Activated CD8-positive, alpha-beta memory T cell treated with anti-CD3 and anti-CD28 coated beads, Interleukin-2, amount 10 ng/mL, durations not matched to agents 7 days and 5 days (primary cell): Measurements from ENCODE around the gene BUB1B. TPM values are rescaled to one million over a fixed set of nuclear protein-coding genes. Genes with fewer than 3 reads are reported as not detected.

Experiments used
- ATAC-seq: fragments of 150-1000 bp; cut with Tn5 transposase; one replicate; pipeline ENCODE4 v1.10.0; 2021; ENCODE audit warnings: moderate library complexity
- CTCF ChIA-PET: fragments of 350-600 bp; sonication (Branson Sonifier 250); formaldehyde crosslinking; loops from one replicate; lab custom pipeline; 2021; ENCODE audit warnings: antibody characterized with exemption; lab: Charles Lee
- DNase-seq: peaks from one replicate; pipeline ENCODE4 v3.0.0-alpha.2; 2020
- H3K27ac Mint-ChIP-seq: one replicate; pipeline ENCODE4 v1.8.0; 2021; ENCODE audit warnings: mild to moderate bottlenecking, mixed read lengths
- H3K27me3 Mint-ChIP-seq: one replicate; pipeline ENCODE4 v1.8.0; 2021; ENCODE audit warnings: mixed read lengths
- H3K36me3 Mint-ChIP-seq: one replicate; pipeline ENCODE4 v1.8.0; 2021; ENCODE audit warnings: mild to moderate bottlenecking, mixed read lengths
- H3K4me1 Mint-ChIP-seq: one replicate; pipeline ENCODE4 v1.8.0; 2021; ENCODE audit warnings: mixed read lengths
- H3K4me3 Mint-ChIP-seq: one replicate; pipeline ENCODE4 v1.8.0; 2021; ENCODE audit warnings: mild to moderate bottlenecking, moderate library complexity, mixed read lengths
- H3K9me3 Mint-ChIP-seq: one replicate; pipeline ENCODE4 v1.8.0; 2022; ENCODE audit warnings: low read depth, mixed read lengths
- total RNA-seq, 2 experiments: library from RNA; stranded (reverse); gene quantifications; one replicate each; pipeline ENCODE4 v1.2.3, GENCODE V29; 2021

BUB1B gene
- total RNA-seq, 2 experiments from 2014 or later: 89.5 to 107 TPM

DNA sequence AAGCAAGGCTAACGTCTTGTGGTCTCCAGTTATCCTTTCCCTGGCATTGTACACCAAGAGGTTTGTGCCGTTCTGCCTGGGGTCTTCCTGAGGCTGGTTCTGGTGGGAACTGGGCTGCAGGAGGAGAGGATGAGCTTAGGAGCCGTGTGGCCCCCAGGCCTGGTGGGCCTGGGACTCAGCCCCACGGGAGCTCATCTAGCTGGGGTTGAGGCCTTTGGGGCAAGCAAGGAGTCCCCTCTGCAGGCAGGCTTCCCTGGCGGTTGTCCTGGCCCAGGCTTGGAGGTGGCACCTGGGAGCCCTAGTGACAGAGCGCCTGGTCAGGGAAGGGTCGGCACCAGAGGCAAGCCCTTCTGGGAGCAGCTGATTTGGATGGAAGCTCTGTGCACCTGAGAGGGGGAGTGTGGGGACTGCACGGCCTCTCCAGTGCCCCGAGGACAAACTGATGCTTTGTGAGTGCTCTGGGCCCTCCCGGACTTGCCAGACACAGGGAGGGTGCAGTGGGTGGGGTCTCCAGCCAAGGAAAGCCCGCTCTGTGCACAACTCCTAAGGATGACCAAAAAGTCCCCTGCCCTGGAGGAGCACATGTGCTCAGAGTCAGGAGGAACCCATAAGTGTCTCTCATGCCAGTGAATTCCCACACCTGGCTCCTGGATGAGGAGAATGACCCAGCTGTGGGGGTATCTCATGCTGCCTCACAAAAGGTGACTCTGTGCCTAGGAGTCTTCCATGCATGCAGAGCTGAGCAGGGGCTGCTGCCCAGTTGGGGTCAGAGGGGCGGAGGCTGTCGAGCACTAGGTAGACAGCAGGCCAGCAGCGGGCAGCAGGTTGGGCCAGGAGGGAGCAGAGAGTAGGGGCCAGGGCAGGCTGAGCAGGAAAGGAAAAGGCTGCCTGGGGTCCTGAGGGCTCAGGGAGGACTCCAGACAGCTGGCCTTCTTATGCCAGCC lies 80.7 kb downstream of the BUB1B start:
- no peak overlapping the region for H3K27ac Mint-ChIP-seq
- CTCF ChIA-PET: interaction anchor here (0.7 to 4.3 kb wide), 6 partner anchors 12 to 38 kb away, joined by 3 to 25 read pairs (median 4); no protein-coding TSS in a partner anchor
- ATAC-seq: no peak
- no peaks in the 10 kb centered on the region for H3K9me3 Mint-ChIP-seq
- no peak overlapping the region for H3K4me3 Mint-ChIP-seq
- peaks cover 28% of the 10 kb centered on the region for H3K27me3 Mint-ChIP-seq
- peaks cover 14% of the 10 kb centered on the region for H3K4me1 Mint-ChIP-seq
- DNase-seq: no peak
- H3K36me3 Mint-ChIP-seq: no peaks in the 10 kb centered on the region

- Mint-ChIP-seq H3K36me3 (no peaks in the 10 kb centered on the region), H3K27me3 (peaks cover 28% of the 10 kb centered on the region), H3K4me3 (no peak overlapping the region), H3K9me3 (no peaks in the 10 kb centered on the region), H3K4me1 (peaks cover 14% of the 10 kb centered on the region), H3K27ac (no peak overlapping the region)
- DNase-seq (no peak), ATAC-seq (no peak)
- CTCF ChIA-PET: interaction anchor here (1.1 to 1.7 kb wide), 3 partner anchors 25 to 32 kb away, joined by 3 to 4 read pairs (median 4); no protein-coding TSS in a partner anchor
Measured at GRCh38 chr15:40242213-40242599, 81.3 kb downstream of the BUB1B start.

DNA sequence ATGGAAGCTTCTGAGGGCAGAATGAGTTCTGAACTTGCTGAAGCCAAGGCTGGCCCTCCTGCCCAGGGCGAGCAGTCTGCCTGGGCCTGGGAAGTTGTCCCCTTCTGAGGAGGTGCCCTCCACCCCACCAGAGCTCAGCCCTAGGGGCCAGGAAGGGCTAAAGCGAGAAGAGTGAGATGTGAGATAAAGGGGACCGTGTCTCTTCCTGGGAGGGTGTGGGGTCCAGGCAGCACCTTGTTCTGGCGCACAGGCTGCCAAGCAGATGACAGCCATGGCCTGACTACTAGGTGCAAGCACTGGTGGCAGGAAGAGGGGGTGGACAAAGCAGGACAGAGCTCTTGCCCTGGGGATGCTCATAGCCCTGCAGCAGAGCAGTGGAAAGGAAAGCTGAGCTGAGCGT lies 81.7 kb downstream of the BUB1B start:
- no peaks in the 10 kb centered on the region for H3K36me3 Mint-ChIP-seq
- CTCF ChIA-PET: interaction anchor here (1.1 to 1.7 kb wide), 3 partner anchors 26 to 32 kb away, joined by 3 to 4 read pairs (median 3); no protein-coding TSS in a partner anchor
- DNase-seq (no peak), ATAC-seq (no peak)
- H3K4me1 Mint-ChIP-seq: peaks cover 14% of the 10 kb centered on the region
- no peaks in the 10 kb centered on the region for H3K9me3 Mint-ChIP-seq
- no peak overlapping the region for H3K4me3 Mint-ChIP-seq
- no peak overlapping the region for H3K27ac Mint-ChIP-seq
- H3K27me3 Mint-ChIP-seq: peaks cover 27% of the 10 kb centered on the region

GRCh38 chr15:40243126-40243810 lies 82.4 kb downstream of the BUB1B start:
- DNase-seq: no peak
- Mint-ChIP-seq H3K27ac (no peak overlapping the region), H3K9me3 (no peaks in the 10 kb centered on the region), H3K4me1 (peaks cover 11% of the 10 kb centered on the region), H3K4me3 (no peak overlapping the region), H3K36me3 (no peaks in the 10 kb centered on the region), H3K27me3 (peaks cover 20% of the 10 kb centered on the region)
- CTCF ChIA-PET: interaction anchor here (1.1 to 1.3 kb wide), 2 partner anchors 30 to 32 kb away, joined by 3 read pairs; no protein-coding TSS in a partner anchor
- no peak for ATAC-seq

DNA sequence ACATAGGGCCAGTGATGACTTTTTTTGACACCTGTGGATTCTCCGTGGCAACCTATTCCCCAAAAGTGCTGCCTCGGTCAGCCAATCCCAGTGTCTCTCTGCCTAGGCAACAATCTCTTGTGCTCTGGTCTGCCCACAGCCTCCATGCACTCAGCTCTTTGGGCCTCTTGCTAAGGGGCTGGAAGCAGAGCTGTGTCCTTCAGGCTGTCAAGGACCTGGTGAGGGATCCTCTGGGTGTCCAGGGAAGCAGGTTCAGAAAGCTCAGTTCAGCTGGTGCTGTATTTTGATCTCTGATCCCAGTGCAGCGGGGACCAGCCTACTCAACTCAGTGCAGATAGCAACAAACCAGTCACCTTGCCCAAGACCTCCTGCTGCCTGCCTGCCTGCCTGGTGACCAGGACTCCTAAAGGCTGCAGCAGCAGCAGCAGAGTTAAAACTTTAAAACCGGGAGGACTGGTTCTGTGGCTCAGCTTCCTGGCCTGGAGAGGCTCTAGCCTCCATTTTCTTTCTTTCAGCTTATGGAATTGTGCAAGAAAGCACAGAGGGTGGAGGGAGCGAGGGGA lies 84.2 kb downstream of the BUB1B start:
- Mint-ChIP-seq H3K4me1 (peaks cover 6% of the 10 kb centered on the region), H3K9me3 (no peaks in the 10 kb centered on the region), H3K36me3 (no peaks in the 10 kb centered on the region), H3K27me3 (peaks cover 8% of the 10 kb centered on the region), H3K27ac (no peak overlapping the region), H3K4me3 (no peak overlapping the region)
- no peak for DNase-seq
- CTCF ChIA-PET: interaction anchor here (0.9 to 1.7 kb wide), 3 partner anchors 11 to 29 kb away, joined by 3 to 6 read pairs (median 3); no protein-coding TSS in a partner anchor
- ATAC-seq: no peak

DNA sequence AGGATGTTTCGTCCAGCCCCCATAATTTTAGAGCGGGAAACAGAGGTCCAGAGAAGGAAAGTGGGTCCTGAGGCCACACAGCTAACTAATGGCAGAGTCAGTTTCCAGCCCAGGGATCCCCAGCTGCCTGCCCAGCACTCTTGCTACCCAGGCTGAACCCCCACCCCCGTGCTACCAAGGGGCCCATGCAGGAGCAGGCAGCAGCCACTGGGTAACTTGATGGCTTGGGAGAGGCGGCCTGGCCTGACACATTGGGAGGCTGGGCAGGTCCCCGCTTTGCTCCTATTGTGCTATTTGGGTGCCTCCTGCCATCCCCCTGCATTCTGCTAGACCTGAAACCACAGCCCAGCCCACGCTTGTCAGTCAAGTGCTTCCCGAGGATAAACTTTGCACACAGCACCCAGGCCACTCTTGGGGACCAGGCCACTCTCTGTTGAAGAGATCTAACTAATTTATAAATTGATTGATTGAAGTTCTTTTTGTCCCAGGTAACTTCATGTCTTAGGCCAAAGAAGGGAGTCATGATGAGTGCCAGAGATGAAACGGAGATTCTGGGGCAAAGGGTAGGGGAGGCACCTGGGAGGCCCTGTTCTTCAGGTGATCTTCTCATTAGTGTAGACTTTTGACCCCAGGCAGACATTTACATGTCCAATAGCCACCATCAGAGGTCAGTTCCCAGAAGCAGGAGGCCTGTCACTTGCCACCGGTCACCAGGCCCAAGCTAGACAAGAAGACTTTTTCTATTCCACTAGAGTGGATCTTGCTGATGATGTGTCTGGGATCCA lies 85.0 kb downstream of the BUB1B start:
- ATAC-seq: no peak
- CTCF ChIA-PET: interaction anchor here (0.9 to 1.7 kb wide), 4 partner anchors 11 to 29 kb away, joined by 3 to 9 read pairs (median 4); no protein-coding TSS in a partner anchor
- Mint-ChIP-seq H3K4me1 (peaks cover 6% of the 10 kb centered on the region), H3K4me3 (no peak overlapping the region), H3K36me3 (no peaks in the 10 kb centered on the region), H3K27ac (no peak overlapping the region), H3K27me3 (peaks cover 9% of the 10 kb centered on the region), H3K9me3 (no peaks in the 10 kb centered on the region)
- no peak for DNase-seq

GRCh38 chr15:40246496-40247280 lies 85.8 kb downstream of the BUB1B start:
- Mint-ChIP-seq H3K4me1 (peaks cover 6% of the 10 kb centered on the region), H3K36me3 (no peaks in the 10 kb centered on the region), H3K27me3 (peaks cover 15% of the 10 kb centered on the region), H3K4me3 (no peak overlapping the region), H3K27ac (no peak overlapping the region), H3K9me3 (no peaks in the 10 kb centered on the region)
- CTCF ChIA-PET: interaction anchor here (1.6 to 1.7 kb wide), 2 partner anchors 10 to 27 kb away, joined by 3 to 9 read pairs; no protein-coding TSS in a partner anchor
- ATAC-seq: no peak
- no peak for DNase-seq

GRCh38 chr15:40247406-40247971 lies 86.6 kb downstream of the BUB1B start:
- Mint-ChIP-seq H3K9me3 (no peaks in the 10 kb centered on the region), H3K27me3 (peaks cover 19% of the 10 kb centered on the region), H3K4me1 (peaks cover 6% of the 10 kb centered on the region), H3K4me3 (no peak overlapping the region), H3K36me3 (no peaks in the 10 kb centered on the region), H3K27ac (no peak overlapping the region)
- DNase-seq: no peak
- ATAC-seq: no peak
- CTCF ChIA-PET: interaction anchor here (1.7 kb wide), 1 partner anchor 26 kb away, joined by 9 read pairs; no protein-coding TSS in a partner anchor

DNA sequence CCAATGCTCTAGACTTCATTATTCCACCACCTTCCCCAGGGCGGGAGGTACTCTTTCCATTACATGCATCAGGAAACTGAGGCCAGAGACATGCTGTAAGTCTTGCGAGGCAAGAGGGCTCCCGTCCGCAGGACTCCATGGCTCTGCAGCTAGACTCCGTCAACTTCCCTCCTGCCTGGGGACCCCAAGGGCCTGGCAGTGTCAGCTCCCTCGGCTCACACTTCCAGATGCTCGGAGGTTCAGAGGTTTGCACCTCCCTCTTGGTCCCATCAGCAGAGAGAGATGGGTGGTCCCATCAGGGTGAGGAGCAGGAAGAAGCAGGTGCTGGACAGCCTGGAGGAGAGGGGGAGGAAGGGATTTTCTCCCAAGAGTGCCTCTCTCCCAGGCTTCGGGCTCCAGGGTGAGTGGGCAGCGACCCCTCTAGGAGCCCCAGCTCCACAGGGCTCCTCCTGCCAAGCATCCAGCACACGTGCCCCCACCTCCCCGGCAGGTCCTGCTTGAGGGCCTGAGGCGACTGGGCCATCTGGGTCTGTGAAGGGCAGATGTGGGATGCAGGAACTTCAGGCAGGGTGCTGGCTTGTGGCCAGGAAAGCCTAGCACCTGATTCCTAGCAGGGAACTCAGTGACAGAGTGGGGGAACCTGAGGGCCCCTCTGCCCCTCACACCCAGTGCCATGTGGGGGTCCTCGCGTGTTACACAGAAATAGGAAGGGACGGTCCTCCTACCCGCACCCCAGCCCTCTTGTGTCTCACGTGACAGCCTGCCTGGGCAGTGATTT lies 87.3 kb downstream of the BUB1B start:
- Mint-ChIP-seq H3K4me1 (peaks cover 7% of the 10 kb centered on the region), H3K27me3 (peaks cover 23% of the 10 kb centered on the region), H3K36me3 (no peaks in the 10 kb centered on the region), H3K4me3 (no peak overlapping the region), H3K9me3 (no peaks in the 10 kb centered on the region), H3K27ac (no peak overlapping the region)
- no peak for DNase-seq
- no peak for ATAC-seq
- CTCF ChIA-PET: no interaction called here

GRCh38 chr15:40249477-40250303 lies 88.8 kb downstream of the BUB1B start:
- DNase-seq (no peak), ATAC-seq (no peak)
- Mint-ChIP-seq H3K4me1 (peaks cover 9% of the 10 kb centered on the region), H3K36me3 (no peaks in the 10 kb centered on the region), H3K9me3 (no peaks in the 10 kb centered on the region), H3K27me3 (peaks cover 38% of the 10 kb centered on the region), H3K27ac (no peak overlapping the region), H3K4me3 (no peak overlapping the region)
- CTCF ChIA-PET: interaction anchor here (0.7 to 1.9 kb wide), 5 partner anchors 11 to 362 kb away, joined by 3 to 9 read pairs (median 4); partner anchors contain the start of gene PAK6
